ENCODE measurements around the gene HTRA3. TPM values are rescaled to one million over a fixed set of nuclear protein-coding genes. Genes with fewer than 3 reads are reported as not detected.

Gene HTRA3
- total and polyA plus RNA-seq, 2 of the 8 experiments (the other 6 are each of a cell fraction or from before 2014, with no cell fraction given) = 3.2 to 5.8 TPM

DNA sequence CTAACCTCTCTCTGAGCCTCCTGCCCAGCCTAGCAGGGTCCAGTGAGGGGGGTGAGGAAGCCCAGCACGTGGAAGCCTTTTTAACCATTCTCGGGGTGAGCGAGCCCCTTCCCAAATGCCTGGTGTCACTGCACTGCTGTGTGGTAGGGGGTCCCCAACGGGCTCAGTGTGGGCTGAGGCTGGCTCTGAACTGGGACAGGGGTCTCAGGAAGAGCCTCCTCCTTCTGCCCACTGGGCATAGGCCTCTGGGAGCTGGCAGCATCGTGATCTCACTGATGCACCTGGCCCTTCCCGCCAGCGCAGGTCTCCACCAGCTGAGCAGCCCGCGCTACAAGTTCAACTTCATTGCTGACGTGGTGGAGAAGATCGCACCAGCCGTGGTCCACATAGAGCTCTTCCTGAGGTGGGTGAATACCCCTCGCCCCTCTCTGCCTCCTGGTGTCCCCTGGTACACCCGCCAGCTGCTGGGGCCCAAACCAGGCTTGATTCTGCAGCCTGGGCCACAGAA is 12.6 kb downstream of the HTRA3 start:
- no peak overlapping the region for H4K91ac ChIP-seq (replicated peaks; ENCODE audit: insufficient read length, low read length)
- CTCF ChIA-PET (ENCODE audit: partially characterized antibody) = interaction anchor here (0.5 to 3.7 kb wide), 9 partner anchors 11 to 438 kb away, joined by 3 to 14 read pairs (median 4); no protein-coding TSS in a partner anchor
- no peak overlapping the region for H3K27ac ChIP-seq (ENCODE audit: low read depth, low read length)
- TF ChIP-seq POLR2A (IDR thresholded peaks at IDR 0.05; ENCODE audit: control extremely low read depth in 1 of 2, low read depth in 2 of 2, low read length in 2 of 2) = no peak
- TF ChIP-seq TBP (IDR thresholded peaks at IDR 0.05; ENCODE audit: low read depth, low read length) = no peak
- no peak for TF ChIP-seq MAFK (IDR thresholded peaks at IDR 0.05; ENCODE audit: low read depth, low read length)
- no peak for TF ChIP-seq GTF2F1 (IDR thresholded peaks at IDR 0.05; ENCODE audit: borderline replicate concordance, low read depth, low read length)
- no peak for TF ChIP-seq RAD21 (IDR thresholded peaks at IDR 0.05 in 1 of 2, conservative IDR thresholded peaks at IDR 0.05 in 1 of 2; ENCODE audit: low read depth in 2 of 2, low read length in 2 of 2)
- no peak for TF ChIP-seq FOSL1 (IDR thresholded peaks at IDR 0.05; ENCODE audit: insufficient read depth, low read depth, low read length)
- no peak for TF ChIP-seq CHD2 (IDR thresholded peaks at IDR 0.05; ENCODE audit: low read length)
- TF ChIP-seq SIRT6 (IDR thresholded peaks at IDR 0.05; ENCODE audit: low read length) = no peak
- TF ChIP-seq SRF (IDR thresholded peaks at IDR 0.05; ENCODE audit: low read depth, low read length) = no peak
- TF ChIP-seq ASH2L (IDR thresholded peaks at IDR 0.05; ENCODE audit: low read length) = no peak
- TF ChIP-seq, protein P1, sequence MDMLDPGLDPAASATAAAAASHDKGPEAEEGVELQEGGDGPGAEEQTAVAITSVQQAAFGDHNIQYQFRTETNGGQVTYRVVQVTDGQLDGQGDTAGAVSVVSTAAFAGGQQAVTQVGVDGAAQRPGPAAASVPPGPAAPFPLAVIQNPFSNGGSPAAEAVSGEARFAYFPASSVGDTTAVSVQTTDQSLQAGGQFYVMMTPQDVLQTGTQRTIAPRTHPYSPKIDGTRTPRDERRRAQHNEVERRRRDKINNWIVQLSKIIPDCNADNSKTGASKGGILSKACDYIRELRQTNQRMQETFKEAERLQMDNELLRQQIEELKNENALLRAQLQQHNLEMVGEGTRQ (IDR thresholded peaks at IDR 0.05; ENCODE audit: low read length) = no peak
- no peak for TF ChIP-seq GABPA (IDR thresholded peaks at IDR 0.05; ENCODE audit: borderline replicate concordance, insufficient read depth, low read length)

More for the DNA sequence above, 12.6 kb downstream of the HTRA3 start:
- POLR2A ChIA-PET (ENCODE audit: partially characterized antibody) = interaction anchor here (1.6 kb wide), 1 partner anchor 11 kb away, joined by 4 read pairs; no protein-coding TSS in a partner anchor
- no peak overlapping the region for H2BK5ac ChIP-seq (ENCODE audit: low read depth, low read length)
- H3K4ac ChIP-seq (replicated peaks; ENCODE audit: insufficient read length, low read depth, low read length) = no peak overlapping the region
- H3K27me3 ChIP-seq (replicated peaks in 1 of 4; ENCODE audit: control insufficient read depth in 3 of 4, extremely low read depth in 1 of 4, insufficient read depth in 3 of 4, low read length in 3 of 4) = no peaks in the 10 kb centered on the region
- no peaks in the 10 kb centered on the region for H3K36me3 ChIP-seq (ENCODE audit: control insufficient read depth in 2 of 4, insufficient read depth in 4 of 4, low read length in 3 of 4)
- no peak overlapping the region for H3K18ac ChIP-seq (ENCODE audit: extremely low read depth, low read length)
- no peak for FAIRE-seq
- no peaks in the 10 kb centered on the region for H3K79me2 ChIP-seq (ENCODE audit: control insufficient read depth in 1 of 2, insufficient read depth in 2 of 2, low read length in 2 of 2)
- DNase-seq (ENCODE audit: low read depth in 1 of 2, low spot score in 2 of 2) = no peak
- no peak overlapping the region for H2AK5ac ChIP-seq (ENCODE audit: low read depth, low read length)
- no peaks in the 10 kb centered on the region for H3K9me3 ChIP-seq (ENCODE audit: insufficient read depth in 2 of 2, low read depth in 1 of 2, low read length in 1 of 2)
- H2BK12ac ChIP-seq (ENCODE audit: low read depth, low read length) = no peak overlapping the region
- 93% methylated on average over 14 of the region's 14 CpGs; no CpG with 5 or more reads in 1 of the 2 experiments for WGBS, 2 experiments (ENCODE audit: extremely low coverage in 1 of 2, insufficient coverage in 1 of 2, insufficient read length in 1 of 2, insufficient replicate concordance in 2 of 2, low coverage in 1 of 2, low lambda C conversion rate in 2 of 2, missing lambda C conversion rate in 1 of 2)
- H3K14ac ChIP-seq (ENCODE audit: insufficient read length) = no peak overlapping the region
- H2BK15ac ChIP-seq (ENCODE audit: low read length) = no peak overlapping the region
- no peaks in the 10 kb centered on the region for H3K79me1 ChIP-seq (ENCODE audit: low read depth, low read length)
- H2AFZ ChIP-seq (ENCODE audit: low read length) = no peak overlapping the region
- no peak overlapping the region for H2BK120ac ChIP-seq (replicated peaks; ENCODE audit: low read depth, low read length)
- H3K56ac ChIP-seq (replicated peaks; ENCODE audit: insufficient read length, low read depth, low read length) = no peak overlapping the region
- H4K8ac ChIP-seq (ENCODE audit: extremely low read depth, insufficient read depth, low read length) = no peak overlapping the region
- H3K9ac ChIP-seq (replicated peaks in 1 of 4; ENCODE audit: extremely low read depth in 1 of 4, low read depth in 3 of 4, low read length in 3 of 4) = no peak overlapping the region
- no peak overlapping the region for H4K5ac ChIP-seq (ENCODE audit: insufficient read length, low read depth, low read length)
- H4K20me1 ChIP-seq (replicated peaks in 1 of 2; ENCODE audit: control insufficient read depth in 1 of 2, insufficient read depth in 2 of 2, low read length in 2 of 2) = peaks cover 0 to 3% of the 10 kb centered on the region in 2 experiments
- H3K23me2 ChIP-seq (ENCODE audit: low read depth, low read length) = no peaks in the 10 kb centered on the region
- no peak overlapping the region for H3K23ac ChIP-seq (ENCODE audit: insufficient read length)
- H3K4me1 ChIP-seq (replicated peaks in 1 of 4; ENCODE audit: control insufficient read depth in 3 of 4, insufficient read depth in 4 of 4, low read length in 3 of 4) = no peaks in the 10 kb centered on the region
- H3K4me3 ChIP-seq (ENCODE audit: extremely low read depth in 1 of 4, insufficient read depth in 2 of 4, low read depth in 3 of 4, low read length in 4 of 4) = no peak overlapping the region
- H2BK20ac ChIP-seq (ENCODE audit: low read length) = no peak overlapping the region
- no peak overlapping the region for H3K4me2 ChIP-seq (ENCODE audit: insufficient read depth in 1 of 2, low read depth in 2 of 2, low read length in 2 of 2)

Measured in H1 (cell line).